Ecto neural progenitor cell (in vitro differentiated cells): ENCODE measurements around the gene C1QTNF8.
"Not testable (repeated sequence)": the region's sequence is repeated elsewhere in the genome, so short reads cannot be mapped to it uniquely, and the experiment has no call there.

Experiments used
- DNase-seq: peaks from one replicate; pipeline ENCODE4 v3.0.0-alpha.2; 2018; ENCODE audit warnings: low spot score

The C1QTNF8 gene

GRCh38 chr16:1094124-1094479 is 1.9 kb downstream of the C1QTNF8 start:
- DNase-seq: no peak

DNA sequence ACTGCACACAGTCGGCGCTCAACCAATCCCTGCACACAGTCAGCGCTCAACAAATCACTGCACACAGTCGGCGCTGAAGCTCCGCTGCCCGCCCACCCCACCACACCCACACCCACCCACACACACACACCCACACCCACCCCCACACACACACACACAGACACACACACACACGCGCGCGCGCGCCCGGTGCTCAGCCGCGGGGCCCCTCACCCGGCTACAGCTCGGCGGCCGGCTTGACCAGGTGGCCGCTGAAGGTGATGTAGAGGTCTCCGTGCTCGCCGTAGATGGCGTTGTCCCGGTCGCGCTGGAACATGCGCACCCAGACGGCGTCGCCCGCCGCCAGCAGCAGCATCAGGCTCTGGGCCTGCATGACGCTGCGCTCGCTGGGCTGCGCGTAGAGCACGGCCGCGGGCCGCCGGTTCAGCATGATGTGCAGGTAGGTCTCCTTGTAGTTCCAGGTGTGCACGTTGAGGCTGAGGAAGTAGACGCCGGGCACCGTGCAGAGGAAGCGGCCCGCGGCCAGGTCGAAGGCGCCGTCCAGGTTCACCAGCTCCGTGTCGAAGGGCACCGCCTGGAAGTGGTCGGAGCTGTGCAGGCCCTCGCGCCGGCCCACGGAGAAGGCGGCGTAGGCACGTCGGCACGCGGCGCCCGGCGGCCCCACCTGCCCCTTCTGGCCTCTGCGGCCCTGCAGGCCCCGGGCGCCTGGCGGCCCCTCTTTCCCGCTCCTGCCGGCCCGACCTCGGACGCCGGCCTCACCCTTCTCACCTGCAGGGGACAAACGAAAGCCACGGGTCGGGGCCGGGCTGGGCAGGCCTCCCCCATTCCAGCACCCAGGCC is 2.5 kb downstream of the C1QTNF8 start:
- DNase-seq: no peak

DNA sequence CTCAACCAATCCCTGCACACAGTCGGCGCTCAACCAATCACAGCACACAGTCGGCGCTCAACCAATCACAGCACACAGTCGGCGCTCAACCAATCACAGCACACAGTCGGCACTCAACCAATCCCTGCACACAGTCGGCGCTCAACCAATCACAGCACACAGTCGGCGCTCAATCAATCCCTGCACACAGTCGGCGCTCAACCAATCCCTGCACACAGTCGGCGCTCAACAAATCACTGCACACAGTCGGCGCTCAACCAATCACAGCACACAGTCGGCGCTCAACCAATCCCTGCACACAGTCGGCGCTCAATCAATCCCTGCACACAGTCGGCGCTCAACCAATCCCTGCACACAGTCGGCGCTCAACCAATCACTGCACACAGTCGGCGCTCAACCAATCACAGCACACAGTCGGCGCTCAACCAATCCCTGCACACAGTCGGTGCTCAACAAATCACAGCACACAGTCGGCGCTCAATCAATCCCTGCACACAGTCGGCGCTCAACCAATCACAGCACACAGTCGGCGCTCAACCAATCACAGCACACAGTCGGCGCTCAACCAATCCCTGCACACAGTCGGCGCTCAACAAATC is 3.3 kb downstream of the C1QTNF8 start:
- DNase-seq: not testable (repeated sequence)

GRCh38 chr16:1091992-1092552 is 4.0 kb downstream of the C1QTNF8 start:
- no peak for DNase-seq

DNA sequence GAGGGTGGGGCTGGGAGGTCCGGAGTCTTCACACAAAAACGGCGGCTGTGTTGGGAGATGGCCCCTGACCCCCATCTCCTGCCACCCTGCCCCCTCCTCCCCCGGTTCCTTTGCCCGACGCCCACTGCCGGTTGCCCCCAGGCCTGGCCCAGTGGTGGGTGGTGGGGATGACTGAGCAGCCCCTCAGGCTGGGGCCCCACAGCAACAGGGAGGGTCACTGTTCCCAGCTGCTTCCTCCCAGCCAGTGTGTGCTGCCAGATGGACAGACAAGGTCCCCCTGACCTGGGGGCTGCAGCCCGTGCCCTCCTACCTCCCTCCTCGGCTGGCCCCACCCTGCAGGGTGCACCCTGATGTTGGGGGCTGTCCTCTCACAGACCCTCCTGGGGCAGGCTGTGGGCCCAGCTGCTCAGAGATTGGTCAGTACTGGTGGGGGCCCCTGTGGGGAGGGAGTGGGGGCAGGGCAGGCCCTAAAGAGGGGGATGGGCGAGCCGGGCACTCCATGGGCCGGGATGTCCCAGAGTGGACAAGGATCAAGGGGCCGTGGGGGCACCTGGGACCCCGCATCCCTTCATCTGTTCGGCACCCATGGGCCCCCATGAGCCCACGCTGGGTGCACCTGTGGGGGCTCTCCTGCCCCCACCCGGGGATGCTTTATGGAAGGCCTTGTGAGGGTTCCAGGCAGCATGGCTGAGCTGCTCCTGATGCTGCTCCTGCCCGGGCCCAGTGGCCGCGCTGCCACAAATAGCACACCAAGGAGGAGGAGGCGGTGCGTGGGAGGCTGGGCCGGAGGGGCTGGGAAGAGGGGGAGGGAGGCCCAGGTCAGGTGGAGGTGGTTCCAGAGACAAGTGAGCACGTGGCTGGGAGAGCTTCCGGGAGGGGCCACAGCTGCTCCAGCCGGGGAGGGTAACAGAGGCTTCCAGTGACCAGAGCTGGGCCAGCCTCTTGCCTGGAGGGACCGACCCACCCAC is 5.1 kb downstream of the C1QTNF8 start:
- no peak for DNase-seq

GRCh38 chr16:1089822-1090619 is 6.0 kb downstream of the C1QTNF8 start:
- DNase-seq: no peak

GRCh38 chr16:1089439-1089821 is 6.6 kb downstream of the C1QTNF8 start:
- DNase-seq: no peak

DNA sequence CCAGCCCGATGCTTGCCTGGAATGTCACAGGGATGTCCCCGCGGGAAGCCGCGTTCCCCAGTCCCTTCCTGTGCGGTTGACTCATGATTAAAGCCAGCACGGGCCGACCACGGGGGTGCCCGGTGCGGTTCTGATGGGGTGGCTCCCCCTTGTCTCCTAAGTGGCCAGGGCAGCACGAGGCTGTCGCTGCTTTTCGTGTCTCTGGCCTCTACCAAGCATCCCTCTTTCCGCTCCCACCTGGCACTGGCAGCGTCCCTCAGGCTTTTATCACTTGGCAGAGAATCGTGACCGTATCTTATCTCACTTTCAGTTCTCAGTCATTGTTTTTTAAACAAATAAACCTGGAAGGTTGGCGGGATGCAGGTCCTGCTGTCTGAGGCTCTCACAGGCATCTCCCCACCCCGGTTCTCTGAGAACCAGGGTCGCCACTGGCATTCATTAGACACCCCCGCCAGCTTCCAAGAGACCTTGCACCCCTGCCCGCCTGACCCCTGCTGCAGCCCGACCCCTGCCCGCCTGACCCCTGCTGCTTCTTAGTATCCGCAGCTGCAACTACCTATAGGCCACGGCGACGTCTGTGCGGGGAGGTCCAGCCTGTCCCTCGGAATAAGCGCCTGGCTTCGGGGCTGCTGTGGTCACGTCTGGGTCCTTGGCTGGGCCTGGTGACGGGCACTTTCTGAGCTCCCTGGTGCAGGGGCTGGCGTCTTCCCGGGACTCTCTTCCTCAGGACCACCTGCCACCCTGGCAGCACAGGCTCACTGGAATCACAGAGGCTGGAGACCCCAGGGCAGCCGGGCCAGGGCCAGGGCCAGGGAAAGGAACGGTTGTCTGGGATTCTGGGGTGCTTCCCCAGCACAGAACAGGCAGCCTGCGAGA is 7.5 kb downstream of the C1QTNF8 start:
- DNase-seq: no peak

- DNase-seq: not testable (repeated sequence)
These were observed 9.6 kb downstream of the C1QTNF8 start for GRCh38 chr16:1086443-1086842.

- DNase-seq: no peak
These were observed 11.1 kb downstream of the C1QTNF8 start for GRCh38 chr16:1084971-1085370.

DNA sequence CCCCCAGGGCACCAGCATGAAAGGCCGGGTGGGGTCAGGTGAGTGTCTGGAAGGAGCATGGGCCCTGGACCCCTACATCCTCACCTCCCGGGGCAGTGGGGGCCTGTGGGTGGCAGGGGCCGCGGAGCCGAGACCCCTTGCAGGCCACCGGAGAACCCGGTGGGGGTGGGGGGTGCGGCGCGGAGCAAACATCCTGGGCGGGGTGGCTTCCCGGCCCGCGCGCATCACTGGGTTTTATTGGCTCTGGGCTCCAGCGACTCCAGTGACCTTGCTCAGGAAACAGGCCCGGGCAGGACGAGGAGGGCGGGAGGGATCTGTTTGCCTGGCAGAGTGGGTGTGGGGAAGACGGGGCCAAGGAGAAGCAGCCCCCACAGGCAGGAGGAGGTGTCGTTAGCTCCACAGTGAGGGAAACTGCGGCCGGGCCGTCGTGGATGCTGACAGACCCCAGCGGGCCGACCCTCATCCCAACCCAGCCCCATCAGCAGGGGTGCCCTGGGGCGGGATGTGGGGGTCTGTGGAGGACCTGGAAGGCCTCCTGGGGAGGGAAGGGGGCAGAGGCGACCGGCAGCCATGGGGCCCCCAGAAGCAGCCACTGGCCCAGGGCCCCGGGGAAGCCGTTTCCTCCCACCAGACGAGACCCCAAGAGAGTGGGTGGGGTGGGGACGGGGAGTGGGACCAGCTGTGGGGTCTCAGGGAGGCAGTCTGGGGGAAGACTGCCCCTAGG is 12.9 kb downstream of the C1QTNF8 start:
- DNase-seq: no peak

- no peak for DNase-seq
These were observed 13.6 kb downstream of the C1QTNF8 start for GRCh38 chr16:1082266-1082951.

DNA sequence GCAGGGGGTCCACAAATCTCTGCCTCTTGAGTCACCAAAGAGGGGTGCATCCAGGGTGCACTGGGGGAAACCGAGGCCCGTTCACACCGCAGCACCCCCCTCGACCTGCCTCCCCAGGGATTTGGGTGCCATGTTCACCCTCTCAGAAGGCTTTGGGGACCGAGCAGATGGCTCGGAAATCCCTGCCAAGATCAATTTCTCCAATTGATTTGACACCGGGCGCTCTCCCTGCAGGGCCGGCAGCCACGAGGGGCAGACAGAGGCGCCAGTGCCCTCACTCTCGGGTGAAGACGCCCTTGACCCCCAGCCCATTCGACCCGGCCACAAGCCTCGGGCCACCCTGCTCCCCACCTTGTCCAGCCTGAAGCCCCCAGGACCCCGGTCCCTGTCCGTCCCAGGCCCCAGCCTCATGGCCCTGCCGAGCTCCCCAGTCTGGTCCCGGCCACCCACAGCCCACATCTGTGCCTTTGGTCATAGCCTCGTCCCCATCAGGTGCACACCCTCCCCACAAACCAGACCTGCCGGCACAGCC is 14.2 kb downstream of the C1QTNF8 start:
- no peak for DNase-seq

GRCh38 chr16:1080801-1081733 is 15.0 kb downstream of the C1QTNF8 start:
- DNase-seq: no peak

DNA sequence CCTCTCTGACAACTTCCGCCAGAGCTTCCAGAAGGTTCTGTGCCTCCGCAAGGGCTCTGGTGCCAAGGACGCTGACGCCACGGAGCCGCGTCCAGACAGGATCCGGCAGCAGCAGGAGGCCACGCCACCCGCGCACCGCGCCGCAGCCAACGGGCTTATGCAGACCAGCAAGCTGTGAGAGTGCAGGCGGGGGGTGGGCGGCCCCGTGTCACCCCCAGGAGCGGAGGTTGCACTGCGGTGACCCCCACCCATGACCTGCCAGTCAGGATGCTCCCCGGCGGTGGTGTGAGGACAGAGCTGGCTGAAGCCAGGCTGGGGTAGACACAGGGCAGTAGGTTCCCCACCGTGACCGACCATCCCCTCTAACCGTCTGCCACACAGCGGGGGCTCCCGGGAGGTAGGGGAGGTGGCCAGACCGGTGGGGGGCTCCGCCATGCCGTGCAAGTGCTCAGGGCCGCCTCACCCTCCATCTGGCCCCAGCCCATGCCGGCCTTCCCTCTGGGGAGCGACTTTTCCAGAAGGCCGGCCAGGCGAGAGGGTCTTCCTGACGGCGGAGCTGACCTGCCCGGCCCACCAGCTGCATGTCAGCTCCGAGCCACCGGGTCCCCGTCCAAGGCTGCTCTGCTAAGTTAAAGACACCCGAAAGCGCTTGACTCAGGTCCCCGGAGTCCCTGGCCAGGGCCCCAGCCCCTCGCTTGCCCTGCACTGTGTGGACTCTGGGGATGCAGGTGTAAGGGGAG is 16.1 kb downstream of the C1QTNF8 start:
- no peak for DNase-seq

- DNase-seq: no peak
These were observed 16.7 kb downstream of the C1QTNF8 start for GRCh38 chr16:1079341-1079740.

- DNase-seq: no peak
These were observed 17.4 kb downstream of the C1QTNF8 start for GRCh38 chr16:1078579-1079021.
